GM18870 (cell line): ENCODE results near the gene GPN3.
"Not testable (repeated sequence)": the region's sequence is repeated elsewhere in the genome, so short reads cannot be mapped to it uniquely, and the experiment has no call there.

Source experiments
- ATAC-seq: cut with Tn5 transposase; IDR thresholded peaks from one replicate; pipeline ENCODE4 v1.9.1; 2021; ENCODE audit warnings: moderate library complexity; ENCODE audit not compliant: unreplicated experiment

The GPN3 gene

DNA sequence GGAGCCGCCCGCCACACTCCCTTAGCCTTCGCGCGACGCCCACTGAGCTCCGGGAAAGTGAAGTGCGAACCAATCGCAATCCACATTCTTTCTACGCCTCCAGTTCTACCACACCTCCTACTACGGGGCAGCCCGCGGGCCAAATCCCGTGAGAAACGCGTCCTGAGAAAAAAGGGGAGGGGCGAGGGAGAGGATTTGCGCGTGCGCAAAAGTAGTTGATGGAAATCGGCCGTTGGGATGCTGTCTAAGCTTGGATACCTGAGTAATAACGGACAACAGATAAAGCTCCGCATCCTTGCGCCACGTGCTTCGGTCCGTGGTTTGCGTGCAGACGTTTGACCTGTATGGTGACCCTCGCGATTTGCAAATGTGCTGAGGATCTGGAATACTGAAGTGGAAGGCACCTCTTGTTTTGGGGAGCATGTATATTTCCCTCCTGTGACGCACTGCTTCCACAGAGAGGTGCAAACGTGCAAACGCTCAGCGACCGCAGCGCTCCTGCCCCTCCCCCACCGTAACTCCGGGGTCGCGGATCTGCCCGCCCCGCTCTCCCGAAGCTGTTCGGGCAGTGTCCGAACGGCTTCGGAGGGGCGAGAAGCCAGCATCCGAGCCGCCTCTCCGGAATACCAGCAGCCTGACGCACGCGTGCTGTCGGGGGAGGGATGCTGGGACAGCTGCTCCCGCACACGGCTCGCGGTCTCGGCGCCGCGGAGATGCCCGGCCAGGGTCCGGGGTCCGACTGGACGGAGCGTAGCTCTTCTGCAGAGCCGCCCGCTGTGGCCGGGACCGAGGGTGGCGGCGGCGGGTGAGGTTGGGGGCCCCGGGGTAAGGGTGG is at the start of gene GPN3, which contains the start of gene FAM216A:
Gene GPN3 (minus strand): TSS at position 44 of the 835 bp plus-strand sequence. CDS start 54 bp downstream, outside the sequence.
Gene FAM216A (plus strand): TSS at position 632 of the 835 bp plus-strand sequence. CDS start 31 bp downstream, at position 663.
- peak; percentile 76 for ATAC-seq

GRCh38 chr12:110516995-110517394 is 48.9 kb upstream of the GPN3 start:
- ATAC-seq, result no peak

GRCh38 chr12:110514363-110514762 is 46.3 kb upstream of the GPN3 start:
- no peak for ATAC-seq

DNA sequence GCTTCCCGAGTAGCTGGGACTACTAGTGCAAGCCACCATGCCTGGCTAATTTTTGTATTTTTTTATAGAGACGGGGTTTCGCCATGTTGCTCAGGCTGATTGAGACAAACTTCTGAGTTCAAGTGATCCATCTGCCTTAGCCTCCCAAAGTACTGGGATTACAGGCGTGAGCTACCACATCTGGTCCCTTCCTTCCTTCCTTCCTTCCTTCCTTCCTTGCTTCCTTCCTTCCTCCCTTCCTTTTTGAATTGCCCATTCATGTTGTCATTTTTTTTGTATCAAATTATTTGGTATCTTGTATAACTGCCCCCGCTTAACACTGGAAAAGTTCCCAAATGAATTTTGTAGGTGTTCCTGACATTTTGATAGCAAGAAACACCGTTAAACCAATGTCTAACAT is 45.8 kb upstream of the GPN3 start:
- ATAC-seq, result no peak

DNA sequence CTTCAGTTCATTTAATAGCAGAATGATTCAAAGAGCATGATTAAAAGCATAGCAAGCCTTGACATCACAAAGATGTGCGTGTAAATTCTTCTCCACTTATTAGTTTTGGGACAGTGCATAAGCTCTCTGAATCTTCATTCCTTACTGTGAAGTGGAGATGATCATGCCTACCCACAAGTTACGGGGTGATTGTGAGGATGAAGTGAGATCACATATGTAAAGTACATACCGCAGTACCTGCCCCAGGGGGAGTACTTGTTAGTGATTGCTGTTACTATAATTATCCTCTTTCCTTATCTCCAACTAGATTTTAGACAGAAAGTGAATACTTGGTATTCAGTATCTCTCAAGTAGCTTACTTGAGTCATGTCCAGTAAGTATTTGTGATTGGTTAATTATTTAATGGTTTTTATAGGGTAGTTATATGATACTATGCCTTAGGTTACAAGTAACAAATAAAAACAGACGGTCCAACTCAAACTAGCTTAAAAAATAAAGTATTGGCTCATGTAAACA is 40.1 kb upstream of the GPN3 start:
- ATAC-seq, result no peak

DNA sequence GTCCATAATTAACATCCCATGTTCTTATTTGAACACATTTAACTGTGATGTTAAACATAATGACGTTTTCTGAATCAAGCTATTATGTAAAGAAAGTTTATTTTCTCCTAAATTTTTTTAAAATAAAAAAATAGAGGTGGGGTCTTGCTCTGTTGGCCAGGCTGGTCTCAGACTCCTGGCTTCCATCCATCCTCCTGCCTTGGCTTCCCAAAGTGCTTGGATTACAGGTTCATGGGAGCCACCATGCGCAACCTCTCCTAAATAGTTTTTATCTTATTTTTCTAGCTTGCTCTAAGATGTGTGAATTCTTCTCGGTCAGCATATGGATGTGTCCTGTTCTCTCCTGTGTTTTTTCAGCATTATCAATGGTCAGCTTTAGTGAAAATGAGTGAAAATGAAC is 37.3 kb upstream of the GPN3 start:
- no peak for ATAC-seq

DNA sequence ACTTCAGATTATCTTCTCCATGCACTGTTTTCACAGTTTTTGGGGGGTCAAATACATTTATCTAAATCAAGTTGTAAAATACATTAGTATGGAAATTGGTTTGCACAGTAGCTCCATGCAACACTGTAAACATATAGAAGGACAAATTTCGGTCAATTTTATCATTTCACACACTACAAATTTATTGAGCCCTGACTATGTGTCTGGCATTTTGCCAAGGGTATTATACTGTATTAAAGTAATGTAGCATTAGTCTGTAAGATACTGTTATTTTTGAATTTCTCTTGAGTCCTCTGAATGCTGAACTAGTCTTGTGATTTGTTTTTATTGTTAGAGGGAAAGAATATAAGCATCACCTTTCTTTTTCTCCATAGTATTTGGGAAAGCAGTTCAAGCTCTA is 35.4 kb upstream of the GPN3 start:
- no peak for ATAC-seq

DNA sequence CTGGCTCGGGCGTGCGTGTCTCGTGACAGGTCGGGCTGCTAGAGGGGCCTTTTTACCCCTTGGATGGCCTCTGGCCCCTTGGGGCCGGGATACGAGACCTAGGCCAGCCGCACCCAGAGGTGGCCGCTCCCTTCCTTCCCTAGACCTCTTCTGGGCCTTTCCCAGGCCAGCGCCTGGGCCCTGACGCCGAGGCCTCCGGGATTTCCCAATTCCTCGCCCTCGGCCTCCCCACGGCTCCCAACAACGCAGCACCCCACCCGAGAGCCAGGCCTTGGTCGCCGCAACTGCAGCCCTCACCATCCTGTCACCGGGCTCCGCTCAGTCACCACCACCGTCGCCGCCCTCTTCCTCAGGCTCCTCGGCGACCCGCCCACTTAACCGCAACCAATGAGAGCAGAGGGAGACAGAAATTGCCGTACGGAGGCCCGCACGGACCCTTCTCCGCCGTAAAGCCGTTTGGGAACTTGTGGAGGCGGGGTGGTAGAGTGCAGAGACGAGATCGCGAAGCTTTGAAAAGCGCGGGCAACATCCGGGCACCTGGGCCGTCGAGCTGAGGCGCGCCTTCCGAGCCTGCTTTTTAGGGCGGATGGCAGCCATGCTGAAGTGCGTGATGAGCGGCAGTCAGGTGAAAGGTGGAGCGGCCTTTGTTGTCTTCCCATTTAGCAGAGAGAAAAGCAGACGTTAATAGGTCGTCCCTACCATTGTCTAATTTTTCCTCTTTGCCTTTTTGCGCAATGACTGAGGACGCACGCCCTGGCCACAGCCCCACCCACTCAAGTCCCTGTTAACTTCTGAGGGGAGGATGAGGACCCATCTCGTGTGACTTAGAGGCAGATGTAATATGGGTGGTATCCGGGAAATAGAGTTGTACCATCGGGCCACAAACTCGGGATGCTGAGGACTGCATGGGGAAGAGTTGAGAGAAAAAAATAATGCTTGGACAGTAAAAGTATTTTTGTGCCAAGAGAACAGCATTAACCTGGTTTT is 34.0 kb upstream of the GPN3 start, which contains the start of the genes RAD9B and VPS29:
Gene RAD9B (plus strand): TSS at position 580 of the 987 bp plus-strand sequence. CDS start 7 bp downstream, at position 587.
Gene VPS29 (minus strand): TSS at position 360 of the 987 bp plus-strand sequence. CDS start 60 bp downstream, at position 300.
- peak; percentile 85 for ATAC-seq

GRCh38 chr12:110501399-110501751 is 33.3 kb upstream of the GPN3 start:
- peak; percentile 21 for ATAC-seq

GRCh38 chr12:110498984-110499706 is 31.1 kb upstream of the GPN3 start:
- no peak for ATAC-seq

DNA sequence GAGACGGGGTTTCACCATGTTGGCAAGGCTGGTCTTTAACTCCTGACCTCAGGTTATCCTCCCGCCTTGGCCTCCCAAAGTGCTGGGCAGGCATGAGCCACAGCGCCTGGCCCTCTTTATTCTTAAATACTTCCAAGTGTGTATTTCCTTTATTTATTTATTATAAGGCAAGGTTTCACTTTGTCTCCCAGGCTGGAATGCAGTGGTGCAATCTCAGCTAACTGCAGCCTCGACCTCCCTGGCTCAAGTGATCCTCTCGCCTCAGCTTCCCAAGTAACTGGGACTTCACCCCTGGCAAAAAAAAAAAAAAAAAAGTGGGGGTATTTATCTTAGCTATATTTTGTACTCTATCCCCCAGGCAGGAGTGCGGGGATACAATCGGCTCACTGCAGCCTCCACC is 7.4 kb upstream of the GPN3 start:
- no peak for ATAC-seq

DNA sequence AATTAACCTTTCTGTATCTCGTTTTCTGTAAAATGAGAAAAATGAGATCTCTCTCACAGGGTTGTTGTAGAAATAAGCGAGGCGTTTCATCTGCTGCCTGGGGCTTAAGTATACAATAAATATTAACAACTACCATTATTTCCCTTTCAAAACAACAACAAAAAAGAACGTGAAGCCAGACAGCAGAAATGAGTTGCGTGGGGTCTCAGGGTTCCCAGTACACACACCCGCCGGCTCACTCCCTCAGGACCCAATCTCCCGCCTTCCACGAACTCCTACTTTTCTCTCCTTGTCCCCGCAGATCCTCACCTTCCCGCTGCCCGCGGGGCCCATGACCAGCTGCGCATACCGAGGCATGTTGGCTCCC is 227 bp downstream of the GPN3 start:
- no peak for ATAC-seq

- ATAC-seq, result no peak
Measured at GRCh38 chr12:110466791-110467190, 1.3 kb downstream of the GPN3 start.

DNA sequence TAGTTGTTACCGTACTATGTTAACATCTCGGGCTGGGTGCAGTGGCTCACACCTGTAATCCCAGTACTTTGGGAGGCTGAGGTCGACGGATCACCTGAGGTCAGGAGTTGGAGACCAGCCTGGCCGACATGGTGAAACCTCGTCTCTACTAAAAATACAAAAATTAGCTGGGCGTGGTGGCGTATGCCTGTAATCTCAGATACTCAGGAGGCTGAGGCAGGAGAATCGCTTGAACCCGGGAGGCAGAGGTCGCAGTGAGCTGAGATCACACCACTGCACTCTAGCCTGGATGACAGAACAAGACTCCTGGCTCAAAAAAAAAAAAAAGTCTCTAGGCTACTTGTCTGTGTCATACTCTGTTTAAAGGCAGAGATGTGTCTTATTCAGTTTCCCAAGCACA is 2.3 kb downstream of the GPN3 start:
- not testable (repeated sequence) for ATAC-seq

DNA sequence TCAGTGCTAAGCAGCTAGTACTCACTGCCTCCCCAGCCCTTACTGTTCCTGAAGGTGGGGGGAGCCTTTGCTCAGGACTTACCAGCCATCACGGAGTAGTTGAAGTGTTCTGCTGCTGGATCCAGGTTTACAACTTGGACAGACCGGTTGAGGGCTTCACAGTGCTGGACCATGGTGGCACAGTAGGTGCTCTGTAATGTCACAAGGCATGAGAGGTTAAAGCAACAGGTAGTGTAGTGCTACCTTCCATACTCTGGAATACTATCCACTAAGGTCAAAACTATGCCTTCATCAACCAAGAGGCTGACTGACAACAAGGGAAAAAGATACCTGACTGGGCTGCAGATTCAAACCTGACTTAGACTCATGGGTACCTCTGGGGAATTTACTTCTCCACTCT is 3.0 kb downstream of the GPN3 start:
- ATAC-seq, result no peak

- ATAC-seq, result not testable (repeated sequence)
Measured at GRCh38 chr12:110461189-110461588, 6.9 kb downstream of the GPN3 start.

GRCh38 chr12:110458756-110459155 is 9.3 kb downstream of the GPN3 start:
- no peak for ATAC-seq

DNA sequence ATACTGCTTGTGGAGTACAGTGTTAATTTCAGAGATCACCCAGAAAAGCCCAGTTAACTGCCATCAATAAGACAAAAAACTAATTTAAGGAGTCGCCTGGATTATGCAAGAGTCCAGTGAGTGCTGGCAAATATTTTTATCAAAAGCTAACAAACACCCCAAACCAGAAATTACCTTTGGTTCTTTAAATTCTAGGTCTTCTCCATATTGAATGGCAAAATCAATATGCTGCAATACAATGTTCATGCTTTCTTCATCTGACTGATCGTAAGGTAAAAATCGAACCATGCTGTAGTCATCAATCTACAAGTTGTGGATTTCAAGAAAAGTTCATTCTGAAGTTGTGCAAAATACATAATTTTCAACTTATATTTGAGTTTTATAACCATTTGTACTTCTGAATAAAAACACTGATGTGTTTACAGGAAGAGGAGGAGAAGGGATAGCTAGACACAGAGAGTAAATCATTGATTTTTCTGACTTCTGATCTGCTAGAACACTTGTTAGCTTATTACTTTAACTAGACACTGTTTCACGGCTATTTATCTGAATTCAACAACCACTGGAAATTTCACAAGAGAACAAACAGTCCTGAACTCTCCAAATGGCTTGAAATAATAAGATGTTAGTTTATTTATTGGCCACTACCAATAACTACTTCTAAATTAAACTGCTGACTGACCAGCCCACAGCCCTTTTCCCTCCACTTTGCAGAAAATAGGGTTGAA is 14.3 kb downstream of the GPN3 start:
- ATAC-seq, result no peak

- no peak for ATAC-seq
Measured at GRCh38 chr12:110451263-110451662, 16.8 kb downstream of the GPN3 start.
